ENCODE data around the gene ATXN1. TPM values are rescaled to one million over a fixed set of nuclear protein-coding genes. Genes with fewer than 3 reads are reported as not detected.
A peak's percentile ranks its signal among the peaks of the same experiment; 100 is the strongest.

Gene ATXN1
- total RNA-seq, result 58.2 TPM
- 4.2 TPM for polyA plus RNA-seq (ENCODE audit: insufficient read depth, low read depth, low replicate concordance)
- long read RNA-seq, donor 1, partial matches to known transcripts, result 0 of 4 reads
- long read RNA-seq, donor 1, other reads (novel, unspliced or antisense), result 0 of 4 reads
- long read RNA-seq, donor 2, result 0 reads
- long read RNA-seq, donor 3, partial matches to known transcripts, result 0 of 1 reads
- long read RNA-seq, donor 3, other reads (novel, unspliced or antisense), result 0 of 1 reads
- long read RNA-seq, donor 4, partial matches to known transcripts, result 0 of 2 reads
- long read RNA-seq, donor 4, other reads (novel, unspliced or antisense), result 0 of 2 reads
- long read RNA-seq, donor 5, result 0 reads
- long read RNA-seq, donor 6, result 0 reads
- long read RNA-seq, donor 7, partial matches to known transcripts, result 4 of 22 reads
- long read RNA-seq, donor 7, other reads (novel, unspliced or antisense), result 18 of 22 reads
- long read RNA-seq, donor 8, partial matches to known transcripts, result 0 of 1 reads
- long read RNA-seq, donor 8, other reads (novel, unspliced or antisense), result 0 of 1 reads
- long read RNA-seq, donor 9, partial matches to known transcripts, result 0 of 1 reads
- long read RNA-seq, donor 9, other reads (novel, unspliced or antisense), result 0 of 1 reads
- long read RNA-seq, donor 10, partial matches to known transcripts, result 0 of 4 reads
- long read RNA-seq, donor 10, other reads (novel, unspliced or antisense), result 0 of 4 reads

- Histone ChIP-seq H3K27ac (ENCODE audit: low read depth in 2 of 2, low read length in 2 of 2) (peak within 1 kb of the TSS; percentile 96 to 97), H3K4me1 (ENCODE audit: control insufficient read depth in 2 of 3, insufficient read depth in 2 of 3, low read depth in 1 of 3, low read length in 3 of 3) (peaks cover 4 to 19% (median 6%) of the 10 kb centered on the region in 3 donors), H3K4me3 (ENCODE audit: low read length in 3 of 3) (peak within 1 kb of the TSS; percentile 84 to 90 (median 89)), H3K9ac (ENCODE audit: low read length in 3 of 3) (peak within 1 kb of the TSS; percentile 81 to 90 (median 83)), H3K36me3 (ENCODE audit: control insufficient read depth in 2 of 3, insufficient read depth in 3 of 3, low read length in 3 of 3) (no peaks in the 10 kb centered on the region), H3K27me3 (ENCODE audit: control insufficient read depth, insufficient read depth, low read length) (no peaks in the 10 kb centered on the region), H3K9me3 (ENCODE audit: control insufficient read depth in 2 of 3, insufficient read depth in 1 of 3, low read length in 3 of 3) (no peaks in the 10 kb centered on the region)
- DNase-seq (peak in 4 of 5 donors; percentile 82 to 90 (median 88)), FAIRE-seq (no peak)
- intact Hi-C loops (cut with DNase I), result loop anchor here (10.0 kb wide), 2 partner anchors 246 to 426 kb away; no protein-coding TSS in a partner anchor
- TF ChIP-seq, protein P1, sequence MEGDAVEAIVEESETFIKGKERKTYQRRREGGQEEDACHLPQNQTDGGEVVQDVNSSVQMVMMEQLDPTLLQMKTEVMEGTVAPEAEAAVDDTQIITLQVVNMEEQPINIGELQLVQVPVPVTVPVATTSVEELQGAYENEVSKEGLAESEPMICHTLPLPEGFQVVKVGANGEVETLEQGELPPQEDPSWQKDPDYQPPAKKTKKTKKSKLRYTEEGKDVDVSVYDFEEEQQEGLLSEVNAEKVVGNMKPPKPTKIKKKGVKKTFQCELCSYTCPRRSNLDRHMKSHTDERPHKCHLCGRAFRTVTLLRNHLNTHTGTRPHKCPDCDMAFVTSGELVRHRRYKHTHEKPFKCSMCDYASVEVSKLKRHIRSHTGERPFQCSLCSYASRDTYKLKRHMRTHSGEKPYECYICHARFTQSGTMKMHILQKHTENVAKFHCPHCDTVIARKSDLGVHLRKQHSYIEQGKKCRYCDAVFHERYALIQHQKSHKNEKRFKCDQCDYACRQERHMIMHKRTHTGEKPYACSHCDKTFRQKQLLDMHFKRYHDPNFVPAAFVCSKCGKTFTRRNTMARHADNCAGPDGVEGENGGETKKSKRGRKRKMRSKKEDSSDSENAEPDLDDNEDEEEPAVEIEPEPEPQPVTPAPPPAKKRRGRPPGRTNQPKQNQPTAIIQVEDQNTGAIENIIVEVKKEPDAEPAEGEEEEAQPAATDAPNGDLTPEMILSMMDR (IDR thresholded peaks at IDR 0.05; ENCODE audit: borderline replicate concordance, extremely low read depth, insufficient read depth), result no peak
These were observed at the start of gene ATXN1 for GRCh38 chr6:16760516-16761470. Gene ATXN1, minus strand, starts transcription at chr6:16761460.

DNA sequence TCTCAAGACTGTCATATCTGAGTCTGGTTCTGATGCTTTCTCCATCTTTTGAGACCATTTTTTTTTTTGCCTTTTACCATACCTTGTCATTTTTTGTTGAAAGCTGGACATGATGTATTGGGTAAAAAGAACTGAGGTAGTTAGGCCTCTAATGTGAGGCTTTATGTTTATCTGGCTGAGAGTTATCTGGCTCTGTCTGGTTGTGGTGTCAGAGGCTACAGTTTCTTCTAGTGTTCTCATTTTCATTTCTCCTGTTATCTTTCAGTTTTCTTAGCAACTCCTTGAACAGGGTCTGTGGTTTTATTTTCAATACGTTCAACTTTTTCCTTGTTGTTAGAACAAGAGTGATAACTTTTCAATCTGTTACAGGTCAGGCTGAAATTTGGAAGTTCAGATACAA, 49.2 kb upstream of the ATXN1 start:
- intact Hi-C loops (cut with DNase I), result no loop called here
- Histone ChIP-seq H3K4me1 (ENCODE audit: control insufficient read depth in 2 of 3, insufficient read depth in 2 of 3, low read depth in 1 of 3, low read length in 3 of 3) (peaks cover 0 to 3% (median 0%) of the 10 kb centered on the region in 3 donors), H3K36me3 (ENCODE audit: control insufficient read depth in 2 of 3, insufficient read depth in 3 of 3, low read length in 3 of 3) (no peaks in the 10 kb centered on the region), H3K27me3 (ENCODE audit: control insufficient read depth, insufficient read depth, low read length) (no peaks in the 10 kb centered on the region), H3K9me3 (ENCODE audit: control insufficient read depth in 2 of 3, insufficient read depth in 1 of 3, low read length in 3 of 3) (peaks cover 0 to 11% (median 0%) of the 10 kb centered on the region in 3 donors), H3K4me3 (ENCODE audit: low read length in 3 of 3) (no peak overlapping the region), H3K27ac (ENCODE audit: low read depth in 2 of 2, low read length in 2 of 2) (no peak overlapping the region), H3K9ac (ENCODE audit: low read length in 3 of 3) (no peak overlapping the region)
- TF ChIP-seq, protein P1 (IDR thresholded peaks at IDR 0.05; ENCODE audit: borderline replicate concordance, extremely low read depth, insufficient read depth), result no peak
- FAIRE-seq, result no peak
- no peak for DNase-seq

DNA sequence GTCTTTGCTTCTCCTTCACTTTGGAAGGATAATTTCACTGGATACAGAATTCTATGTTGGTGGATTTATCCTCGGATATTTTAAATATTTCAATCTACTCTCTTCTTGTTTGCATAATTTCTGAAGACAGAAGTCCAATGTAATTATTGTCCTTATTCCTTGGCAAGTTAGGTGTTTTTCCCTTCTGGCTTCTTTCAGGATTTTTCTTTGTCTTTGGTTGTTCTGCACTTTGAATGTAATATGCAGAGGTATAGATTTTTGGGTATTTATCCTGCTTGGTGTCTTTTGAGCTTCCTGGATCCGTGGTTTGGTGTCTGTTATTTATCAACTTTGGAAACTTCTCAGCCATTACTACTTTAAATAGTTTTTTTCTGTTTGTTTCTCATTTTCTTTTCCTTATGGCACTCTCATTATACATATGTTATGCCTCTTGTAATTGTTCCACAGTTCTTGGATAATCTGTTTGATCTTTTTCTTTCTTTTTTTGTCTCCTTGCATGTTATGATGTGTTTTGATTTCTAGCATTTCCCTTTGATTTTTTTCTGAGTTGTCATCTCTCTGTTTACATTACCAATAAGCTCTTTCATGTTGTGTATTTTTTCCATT, 48.6 kb upstream of the ATXN1 start:
- H3K4me1 ChIP-seq (ENCODE audit: control insufficient read depth in 2 of 3, insufficient read depth in 2 of 3, low read depth in 1 of 3, low read length in 3 of 3), result peaks cover 0 to 6% (median 0%) of the 10 kb centered on the region in 3 donors
- no peak overlapping the region for H3K4me3 ChIP-seq (ENCODE audit: low read length in 3 of 3)
- no peak for DNase-seq
- TF ChIP-seq, protein P1 (IDR thresholded peaks at IDR 0.05; ENCODE audit: borderline replicate concordance, extremely low read depth, insufficient read depth), result no peak
- no peak for FAIRE-seq
- H3K9ac ChIP-seq (ENCODE audit: low read length in 3 of 3), result no peak overlapping the region
- H3K9me3 ChIP-seq (ENCODE audit: control insufficient read depth in 2 of 3, insufficient read depth in 1 of 3, low read length in 3 of 3), result peaks cover 0 to 11% (median 0%) of the 10 kb centered on the region in 3 donors
- no peaks in the 10 kb centered on the region for H3K36me3 ChIP-seq (ENCODE audit: control insufficient read depth in 2 of 3, insufficient read depth in 3 of 3, low read length in 3 of 3)
- no peak overlapping the region for H3K27ac ChIP-seq (ENCODE audit: low read depth in 2 of 2, low read length in 2 of 2)
- intact Hi-C loops (cut with DNase I), result no loop called here
- H3K27me3 ChIP-seq (ENCODE audit: control insufficient read depth, insufficient read depth, low read length), result no peaks in the 10 kb centered on the region
